Adrenal gland (tissue), 5 donors: ENCODE measurements around the gene ZNF296.

Source experiments
- POLR2A ChIP-seq, 2 donors: fragments of 450-650 bp; IDR thresholded peaks; one replicate each; pipeline ENCODE4 v1.6.1; 2017; ENCODE audit warnings: antibody characterized with exemption in 2 of 2, mild to moderate bottlenecking in 2 of 2, moderate library complexity in 1 of 2
- TF ChIP-seq, protein P1 (sequence below), 6 experiments: fragments of 450-650 bp in 4 of 6; fragments of 200-600 bp in 2 of 6; sonication (generic) in 1 of 6; IDR thresholded peaks; 1 replicate in 5 of 6; 2 replicates in 1 of 6; pipeline versions ENCODE4 v1.5.1 to v1.8.0; 2016 to 2021; ENCODE audit warnings: antibody characterized with exemption in 6 of 6, mild to moderate bottlenecking in 2 of 6, moderate library complexity in 1 of 6
- donor health status: DM: no; HTN: no; CAD: no.

DNA sequence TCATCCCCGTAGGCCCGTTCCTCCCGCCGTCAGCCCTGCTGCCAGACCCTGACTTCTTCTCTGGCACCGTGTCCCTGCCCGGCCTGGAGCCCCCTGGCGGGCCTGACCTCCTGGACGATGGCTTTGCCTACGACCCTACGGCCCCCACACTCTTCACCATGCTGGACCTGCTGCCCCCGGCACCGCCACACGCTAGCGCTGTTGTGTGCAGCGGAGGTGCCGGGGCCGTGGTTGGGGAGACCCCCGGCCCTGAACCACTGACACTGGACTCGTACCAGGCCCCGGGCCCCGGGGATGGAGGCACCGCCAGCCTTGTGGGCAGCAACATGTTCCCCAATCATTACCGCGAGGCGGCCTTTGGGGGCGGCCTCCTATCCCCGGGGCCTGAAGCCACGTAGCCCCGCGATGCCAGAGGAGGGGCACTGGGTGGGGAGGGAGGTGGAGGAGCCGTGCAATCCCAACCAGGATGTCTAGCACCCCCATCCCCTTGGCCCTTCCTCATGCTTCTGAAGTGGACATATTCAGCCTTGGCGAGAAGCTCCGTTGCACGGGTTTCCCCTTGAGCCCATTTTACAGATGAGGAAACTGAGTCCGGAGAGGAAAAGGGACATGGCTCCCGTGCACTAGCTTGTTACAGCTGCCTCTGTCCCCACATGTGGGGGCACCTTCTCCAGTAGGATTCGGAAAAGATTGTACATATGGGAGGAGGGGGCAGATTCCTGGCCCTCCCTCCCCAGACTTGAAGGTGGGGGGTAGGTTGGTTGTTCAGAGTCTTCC, 38.7 kb downstream of the ZNF296 start:
- TF ChIP-seq, protein P1, sequence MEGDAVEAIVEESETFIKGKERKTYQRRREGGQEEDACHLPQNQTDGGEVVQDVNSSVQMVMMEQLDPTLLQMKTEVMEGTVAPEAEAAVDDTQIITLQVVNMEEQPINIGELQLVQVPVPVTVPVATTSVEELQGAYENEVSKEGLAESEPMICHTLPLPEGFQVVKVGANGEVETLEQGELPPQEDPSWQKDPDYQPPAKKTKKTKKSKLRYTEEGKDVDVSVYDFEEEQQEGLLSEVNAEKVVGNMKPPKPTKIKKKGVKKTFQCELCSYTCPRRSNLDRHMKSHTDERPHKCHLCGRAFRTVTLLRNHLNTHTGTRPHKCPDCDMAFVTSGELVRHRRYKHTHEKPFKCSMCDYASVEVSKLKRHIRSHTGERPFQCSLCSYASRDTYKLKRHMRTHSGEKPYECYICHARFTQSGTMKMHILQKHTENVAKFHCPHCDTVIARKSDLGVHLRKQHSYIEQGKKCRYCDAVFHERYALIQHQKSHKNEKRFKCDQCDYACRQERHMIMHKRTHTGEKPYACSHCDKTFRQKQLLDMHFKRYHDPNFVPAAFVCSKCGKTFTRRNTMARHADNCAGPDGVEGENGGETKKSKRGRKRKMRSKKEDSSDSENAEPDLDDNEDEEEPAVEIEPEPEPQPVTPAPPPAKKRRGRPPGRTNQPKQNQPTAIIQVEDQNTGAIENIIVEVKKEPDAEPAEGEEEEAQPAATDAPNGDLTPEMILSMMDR (IDR thresholded peaks at IDR 0.05), result no peak
- no peak for TF ChIP-seq POLR2A (IDR thresholded peaks at IDR 0.05)
